Ovary (tissue), 3 donors: Measurements from ENCODE around the gene OSBPL8.

Experiments used
- EP300 ChIP-seq: sonication (generic); formaldehyde crosslinking; IDR thresholded peaks from one replicate; pipeline ENCODE4 v1.6.1; 2017; ENCODE audit warnings: antibody characterized with exemption
- POLR2A ChIP-seq: fragments of 450-650 bp; IDR thresholded peaks from one replicate; pipeline ENCODE4 v1.6.1; 2017; ENCODE audit warnings: antibody characterized with exemption, mild to moderate bottlenecking, moderate library complexity
- TF ChIP-seq, protein P1 (sequence below), 3 donors: fragments of 450-650 bp in 2 of 3; fragments of 200-600 bp in 1 of 3; IDR thresholded peaks; one replicate each; pipeline versions ENCODE4 v1.5.1 to v1.8.0; 2016 to 2022; ENCODE audit warnings: antibody characterized with exemption in 3 of 3, mild to moderate bottlenecking in 1 of 3
- donor health status: DM: no; HTN: no; CAD: no.

DNA sequence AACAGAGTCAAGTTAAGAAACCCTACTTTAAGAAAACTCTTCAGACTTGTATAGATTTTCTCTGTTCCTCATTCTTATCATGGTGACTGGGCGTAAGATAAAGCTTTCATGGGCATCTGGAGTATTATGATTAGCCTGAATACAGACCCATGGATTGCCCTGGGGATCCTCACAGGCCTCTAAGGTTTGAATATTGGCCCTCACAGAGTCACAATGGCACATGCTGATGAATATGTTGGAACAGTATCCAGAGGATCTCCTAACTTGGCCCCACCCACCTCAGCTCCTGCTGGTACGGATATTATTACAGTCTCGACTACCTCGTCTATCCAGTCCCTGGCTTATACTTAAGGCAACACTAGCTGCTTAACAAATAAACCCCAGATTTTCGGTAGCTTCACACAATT lies 8.1 kb downstream of the OSBPL8 start:
- TF ChIP-seq POLR2A (no peak), EP300 (no peak)
- TF ChIP-seq, protein P1, sequence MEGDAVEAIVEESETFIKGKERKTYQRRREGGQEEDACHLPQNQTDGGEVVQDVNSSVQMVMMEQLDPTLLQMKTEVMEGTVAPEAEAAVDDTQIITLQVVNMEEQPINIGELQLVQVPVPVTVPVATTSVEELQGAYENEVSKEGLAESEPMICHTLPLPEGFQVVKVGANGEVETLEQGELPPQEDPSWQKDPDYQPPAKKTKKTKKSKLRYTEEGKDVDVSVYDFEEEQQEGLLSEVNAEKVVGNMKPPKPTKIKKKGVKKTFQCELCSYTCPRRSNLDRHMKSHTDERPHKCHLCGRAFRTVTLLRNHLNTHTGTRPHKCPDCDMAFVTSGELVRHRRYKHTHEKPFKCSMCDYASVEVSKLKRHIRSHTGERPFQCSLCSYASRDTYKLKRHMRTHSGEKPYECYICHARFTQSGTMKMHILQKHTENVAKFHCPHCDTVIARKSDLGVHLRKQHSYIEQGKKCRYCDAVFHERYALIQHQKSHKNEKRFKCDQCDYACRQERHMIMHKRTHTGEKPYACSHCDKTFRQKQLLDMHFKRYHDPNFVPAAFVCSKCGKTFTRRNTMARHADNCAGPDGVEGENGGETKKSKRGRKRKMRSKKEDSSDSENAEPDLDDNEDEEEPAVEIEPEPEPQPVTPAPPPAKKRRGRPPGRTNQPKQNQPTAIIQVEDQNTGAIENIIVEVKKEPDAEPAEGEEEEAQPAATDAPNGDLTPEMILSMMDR (IDR thresholded peaks at IDR 0.05) = no peak
